HCT116 (cell line): ENCODE results near the gene TSR1. TPM values are rescaled to one million over a fixed set of nuclear protein-coding genes. Genes with fewer than 3 reads are reported as not detected.

Experiments
- ATAC-seq: fragments of 200-7000 bp; cut with Tn5 transposase; 2 replicates; pipeline ENCODE4 v1.9.1; 2020; ENCODE audit warnings: mild to moderate bottlenecking, moderate library complexity
- BruUV-seq: library from RNA; stranded (reverse); fragments of 400-500 nt; replicated peaks from 2 replicates; lab custom pipeline; 2021; lab: Mats Ljungman, UMichigan
- CTCF ChIA-PET: fragments of 300-600 bp; sonication (Branson Sonifier 250); formaldehyde crosslinking; loops from one replicate; lab custom pipeline; 2021; ENCODE audit warnings: antibody characterized with exemption; lab: Charles Lee
- POLR2A ChIA-PET: fragments of 300-600, 350-600 bp; sonication (Branson Sonifier 250); formaldehyde crosslinking; loops from one replicate; lab custom pipeline; 2021; ENCODE audit warnings: antibody characterized with exemption; lab: Charles Lee
- RAD21 ChIA-PET, 2 experiments: fragments of 300-600 bp; sonication (Branson Sonifier 250); formaldehyde crosslinking; loops; one replicate each; lab custom pipeline; 2023; ENCODE audit warnings: low total read pairs in 2 of 2; ENCODE audit not compliant: uncharacterized antibody in 2 of 2, unreplicated experiment in 2 of 2, low non-redundant PET in 1 of 2; lab: Charles Lee
- DNase-seq: peaks from one replicate; pipeline ENCODE4 v3.0.0-alpha.2; 2010; ENCODE audit warnings: low read depth, low spot score
- H2AFZ ChIP-seq: fragments of 200-600 bp; shearing (Covaris generic), sonication (generic); 2 replicates; pipeline ENCODE4 v1.6.1; 2017; ENCODE audit warnings: low read depth, mixed run types, mixed read lengths, antibody characterized with exemption, low read length; ENCODE audit not compliant: poor library complexity, severe bottlenecking
- H3K27ac ChIP-seq: 2 replicates; pipeline ENCODE4 v1.5.1; 2012; ENCODE audit warnings: low read depth, low read length
- H3K27me3 ChIP-seq: fragments of 200-600 bp; sonication (generic); 2 replicates; pipeline ENCODE4 v1.6.1; 2016; ENCODE audit warnings: mixed run types, low read length, mixed read lengths; ENCODE audit not compliant: insufficient read depth
- H3K36me3 ChIP-seq, 2 experiments: fragments of 200-500 bp in 1 of 2; fragments of 200-600 bp in 1 of 2; sonication (Bioruptor generic) in 1 of 2; sonication (generic) in 1 of 2; 2 replicates each; pipeline versions ENCODE4 v1.5.1 to v1.6.1; 2014 to 2016; ENCODE audit warnings: low read length in 2 of 2, inconsistent platforms in 1 of 2, mixed read lengths in 1 of 2, mixed run types in 1 of 2; ENCODE audit not compliant: insufficient read depth in 2 of 2, control insufficient read depth in 1 of 2
- H3K4me1 ChIP-seq, 2 experiments: fragments of 200-600 bp in 1 of 2; sonication (generic) in 1 of 2; 2 replicates each; pipeline versions ENCODE4 v1.5.1 to v1.6.1; 2012 to 2017; ENCODE audit warnings: low read length in 2 of 2, inconsistent platforms in 1 of 2, mild to moderate bottlenecking in 1 of 2, mixed read lengths in 1 of 2, mixed run types in 1 of 2, moderate library complexity in 1 of 2; ENCODE audit not compliant: insufficient read depth in 2 of 2, control insufficient read depth in 1 of 2
- H3K4me2 ChIP-seq: fragments of 200-600 bp; sonication (generic); 2 replicates; pipeline ENCODE4 v1.6.1; 2017; ENCODE audit warnings: mixed run types, low read length, mixed read lengths
- H3K4me3 ChIP-seq, 2 experiments: fragments of 200-600 bp in 1 of 2; sonication (generic) in 1 of 2; replicated peaks in 1 of 2; 2 replicates each; pipeline ENCODE4 v1.5.1; 2011 to 2016; ENCODE audit warnings: low read length in 2 of 2, control low read depth in 1 of 2, low read depth in 1 of 2, mild to moderate bottlenecking in 1 of 2, mixed read lengths in 1 of 2, mixed run types in 1 of 2
- H3K79me2 ChIP-seq: fragments of 200-600 bp; sonication (generic); 2 replicates; pipeline ENCODE4 v1.6.1; 2017; ENCODE audit warnings: mild to moderate bottlenecking, mixed run types, low read length, moderate library complexity, mixed read lengths; ENCODE audit not compliant: insufficient read depth
- H3K9ac ChIP-seq: fragments of 200-600 bp; sonication (generic); 2 replicates; pipeline ENCODE4 v1.6.1; 2016; ENCODE audit warnings: low read length, mixed read lengths
- H3K9me2 ChIP-seq: fragments of 200-600 bp; sonication (generic), shearing (Covaris generic); 2 replicates; pipeline ENCODE4 v1.6.1; 2017; ENCODE audit warnings: mixed run types, mild to moderate bottlenecking, moderate library complexity; ENCODE audit not compliant: insufficient read depth
- H3K9me3 ChIP-seq, 2 experiments: fragments of 200-500 bp in 1 of 2; fragments of 200-600 bp in 1 of 2; sonication (Bioruptor generic) in 1 of 2; sonication (generic) in 1 of 2; 2 replicates each; pipeline ENCODE4 v1.6.1; 2014 to 2017; ENCODE audit warnings: low read length in 2 of 2, mixed read lengths in 2 of 2, inconsistent platforms in 1 of 2, low read depth in 1 of 2, mild to moderate bottlenecking in 1 of 2, mixed run types in 1 of 2, moderate library complexity in 1 of 2; ENCODE audit not compliant: control insufficient read depth in 1 of 2, insufficient read depth in 1 of 2
- H4K20me1 ChIP-seq: fragments of 200-600 bp; sonication (generic), shearing (Covaris generic); 2 replicates; pipeline ENCODE4 v1.6.1; 2017; ENCODE audit warnings: mixed run types, mild to moderate bottlenecking, moderate library complexity; ENCODE audit not compliant: insufficient read depth
- CBX3 ChIP-seq: IDR thresholded peaks from 2 replicates; pipeline ENCODE4 v1.6.1; 2012; ENCODE audit warnings: low read depth
- CEBPB ChIP-seq: IDR thresholded peaks from 2 replicates; pipeline ENCODE4 v1.6.1; 2012; ENCODE audit warnings: low read depth
- EGR1 ChIP-seq: IDR thresholded peaks from 2 replicates; pipeline ENCODE4 v1.6.1; 2012; ENCODE audit warnings: low read depth
- EZH2 ChIP-seq: fragments of 200-600 bp; sonication (generic); IDR thresholded peaks from 2 replicates; pipeline ENCODE4 v1.6.1; 2017; ENCODE audit warnings: antibody characterized with exemption, mixed run types
- EZH2phosphoT487 ChIP-seq: fragments of 200-600 bp; IDR thresholded peaks from 2 replicates; pipeline ENCODE4 v1.6.1; 2018; ENCODE audit warnings: antibody characterized with exemption, borderline replicate concordance
- FOSL1 ChIP-seq: IDR thresholded peaks from 2 replicates; pipeline ENCODE4 v1.6.1; 2012; ENCODE audit warnings: low read depth
- JUND ChIP-seq: IDR thresholded peaks from 2 replicates; pipeline ENCODE4 v1.6.1; 2012
- MAX ChIP-seq: IDR thresholded peaks from 2 replicates; pipeline ENCODE4 v1.6.1; 2012
- POLR2A ChIP-seq: IDR thresholded peaks from 2 replicates; pipeline ENCODE4 v1.7.0; 2011; ENCODE audit warnings: borderline replicate concordance; ENCODE audit not compliant: insufficient read depth, insufficient read length; ENCODE audit errors: extremely low read depth
- POLR2AphosphoS5 ChIP-seq: IDR thresholded peaks from 2 replicates; pipeline ENCODE4 v1.6.1; 2011; ENCODE audit warnings: mild to moderate bottlenecking, low read depth, low read length, moderate library complexity
- RAD21 ChIP-seq: IDR thresholded peaks from 2 replicates; pipeline ENCODE4 v1.6.1; 2012; ENCODE audit warnings: low read depth, mild to moderate bottlenecking
- REST ChIP-seq: IDR thresholded peaks from 2 replicates; pipeline ENCODE4 v1.6.1; 2012; ENCODE audit warnings: low read depth
- SIN3A ChIP-seq: IDR thresholded peaks from 2 replicates; pipeline ENCODE4 v1.6.1; 2012; ENCODE audit warnings: low read depth
- SP1 ChIP-seq: IDR thresholded peaks from 2 replicates; pipeline ENCODE4 v1.6.1; 2012; ENCODE audit warnings: low read depth
- TCF7L2 ChIP-seq: IDR thresholded peaks from 2 replicates; pipeline ENCODE4 v1.7.0; 2011; ENCODE audit warnings: borderline replicate concordance, inconsistent platforms; ENCODE audit not compliant: insufficient read depth, insufficient read length; ENCODE audit errors: extremely low read depth
- ZBTB33 ChIP-seq: IDR thresholded peaks from 2 replicates; pipeline ENCODE4 v1.6.1; 2011; ENCODE audit warnings: mild to moderate bottlenecking, low read length, moderate library complexity; ENCODE audit not compliant: insufficient replicate concordance; ENCODE audit errors: extremely low read depth
- ZFX ChIP-seq: fragments of 450-650 bp; IDR thresholded peaks from 2 replicates; pipeline ENCODE4 v1.6.1; 2017
- ZNF274 ChIP-seq: fragments of 200-500 bp; sonication (Bioruptor generic); IDR thresholded peaks from 2 replicates; pipeline ENCODE4 v1.6.1; 2014; ENCODE audit warnings: mild to moderate bottlenecking, low read depth, low read length, inconsistent platforms
- intact Hi-C: fragments of 100-400 bp; cut with micrococcal nuclease; formaldehyde crosslinking; loops from 2 replicates; pipeline ENCODE4 v1.10.0; 2022
- total RNA-seq: library from RNA; stranded (reverse); gene quantifications from one replicate; pipeline ENCODE4 v1.2.1, GENCODE V29; 2021; ENCODE audit not compliant: unreplicated experiment
- TF ChIP-seq, protein P1 (sequence below), 3 experiments: fragments of 200-600 bp in 1 of 3; sonication (generic) in 1 of 3; IDR thresholded peaks in 2 of 3; conservative IDR thresholded peaks in 1 of 3; 2 replicates each; pipeline ENCODE4 v1.5.1; 2012 to 2017; ENCODE audit warnings: low read depth in 2 of 3, low read length in 2 of 3, antibody characterized with exemption in 1 of 3, borderline replicate concordance in 1 of 3, control low read depth in 1 of 3, mild to moderate bottlenecking in 1 of 3, mixed read lengths in 1 of 3, mixed run types in 1 of 3, moderate library complexity in 1 of 3; ENCODE audit not compliant: insufficient read depth in 1 of 3
- TF ChIP-seq, protein P2 (sequence below): IDR thresholded peaks from 2 replicates; pipeline ENCODE4 v1.6.1; 2012

TSR1 gene
- total RNA-seq, 1 experiment from 2014 or later, result 77.2 TPM

DNA sequence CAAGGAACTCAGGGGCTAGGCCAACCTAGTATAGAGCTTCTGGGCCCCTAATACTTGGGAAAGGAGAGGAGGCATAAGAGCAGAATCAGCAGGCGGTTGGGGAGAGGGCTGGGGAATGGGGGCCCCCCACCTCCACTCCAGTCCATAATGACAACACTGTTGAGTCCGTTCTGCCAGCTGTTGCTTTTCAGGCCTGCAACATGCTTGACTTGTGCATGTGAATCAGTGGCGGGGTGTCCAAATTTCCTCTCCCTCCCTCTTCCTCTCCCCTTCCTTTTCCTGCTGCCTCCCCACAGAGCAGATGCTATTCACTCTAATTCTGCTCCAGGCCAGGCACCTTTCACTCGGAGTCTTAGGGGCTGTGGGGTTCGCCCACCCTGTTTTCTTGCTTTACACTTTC is 32.8 kb upstream of the TSR1 start:
- Histone ChIP-seq H3K9me2 (no peaks in the 10 kb centered on the region), H3K9ac (no peak overlapping the region)
- TF ChIP-seq CBX3 (no peak), ZBTB33 (no peak), POLR2AphosphoS5 (no peak), EZH2phosphoT487 (no peak), RAD21 (no peak), EZH2 (no peak), SIN3A (no peak), JUND (no peak), FOSL1 (no peak), MAX (no peak), CEBPB (no peak), EGR1 (no peak), REST (no peak), ZFX (no peak), TCF7L2 (no peak), POLR2A (no peak), SP1 (no peak), ZNF274 (no peak)
- TF ChIP-seq, protein P1, sequence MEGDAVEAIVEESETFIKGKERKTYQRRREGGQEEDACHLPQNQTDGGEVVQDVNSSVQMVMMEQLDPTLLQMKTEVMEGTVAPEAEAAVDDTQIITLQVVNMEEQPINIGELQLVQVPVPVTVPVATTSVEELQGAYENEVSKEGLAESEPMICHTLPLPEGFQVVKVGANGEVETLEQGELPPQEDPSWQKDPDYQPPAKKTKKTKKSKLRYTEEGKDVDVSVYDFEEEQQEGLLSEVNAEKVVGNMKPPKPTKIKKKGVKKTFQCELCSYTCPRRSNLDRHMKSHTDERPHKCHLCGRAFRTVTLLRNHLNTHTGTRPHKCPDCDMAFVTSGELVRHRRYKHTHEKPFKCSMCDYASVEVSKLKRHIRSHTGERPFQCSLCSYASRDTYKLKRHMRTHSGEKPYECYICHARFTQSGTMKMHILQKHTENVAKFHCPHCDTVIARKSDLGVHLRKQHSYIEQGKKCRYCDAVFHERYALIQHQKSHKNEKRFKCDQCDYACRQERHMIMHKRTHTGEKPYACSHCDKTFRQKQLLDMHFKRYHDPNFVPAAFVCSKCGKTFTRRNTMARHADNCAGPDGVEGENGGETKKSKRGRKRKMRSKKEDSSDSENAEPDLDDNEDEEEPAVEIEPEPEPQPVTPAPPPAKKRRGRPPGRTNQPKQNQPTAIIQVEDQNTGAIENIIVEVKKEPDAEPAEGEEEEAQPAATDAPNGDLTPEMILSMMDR (IDR thresholded peaks at IDR 0.05 in 2 of 3, conservative IDR thresholded peaks at IDR 0.05 in 1 of 3; ENCODE audit: borderline replicate concordance in 1 of 3, insufficient read depth in 1 of 3, low read depth in 2 of 3, low read length in 2 of 3), result no peak
- TF ChIP-seq, protein P2, sequence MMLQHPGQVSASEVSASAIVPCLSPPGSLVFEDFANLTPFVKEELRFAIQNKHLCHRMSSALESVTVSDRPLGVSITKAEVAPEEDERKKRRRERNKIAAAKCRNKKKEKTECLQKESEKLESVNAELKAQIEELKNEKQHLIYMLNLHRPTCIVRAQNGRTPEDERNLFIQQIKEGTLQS, result no peak
- TF ChIP-seq, all 23 proteins: peak for 0
- no peaks in the 10 kb centered on the region for H3K27me3 ChIP-seq
- intact Hi-C loops, result no loop called here
- RAD21 ChIA-PET, result no interaction called here
- BruUV-seq, result no TSS peak
- no peaks in the 10 kb centered on the region for H3K9me3 ChIP-seq
- no peak overlapping the region for H3K27ac ChIP-seq
- no peak overlapping the region for H2AFZ ChIP-seq
- POLR2A ChIA-PET, result no interaction called here
- no peaks in the 10 kb centered on the region for H3K4me1 ChIP-seq
- CTCF ChIA-PET, result interaction anchor here (1.4 to 3.6 kb wide), 2 partner anchors 14 to 47 kb away, joined by 6 to 12 read pairs; no protein-coding TSS in a partner anchor
- no peak overlapping the region for H3K4me2 ChIP-seq
- no peak overlapping the region for H3K4me3 ChIP-seq
- no peaks in the 10 kb centered on the region for H3K79me2 ChIP-seq
- H4K20me1 ChIP-seq, result no peaks in the 10 kb centered on the region
- no peaks in the 10 kb centered on the region; a peak in 3 of 4 replicates for H3K36me3 ChIP-seq
- ATAC-seq (no peak), DNase-seq (no peak)
